Limb (tissue), 2 donors: ENCODE data around the gene PPP1R12B.
"Not testable (repeated sequence)": the region's sequence is repeated elsewhere in the genome, so short reads cannot be mapped to it uniquely, and the experiment has no call there.

ENCODE experiments used
- DNase-seq, 2 donors: peaks; one replicate each; pipeline ENCODE4 v3.0.0-alpha.2; 2016; ENCODE audit errors: extremely low spot score in 2 of 2

Gene PPP1R12B

GRCh38 chr1:202603435-202603834, 254.9 kb downstream of the PPP1R12B start:
- DNase-seq, result no peak

- no peak for DNase-seq
These were observed 257.0 kb downstream of the PPP1R12B start for GRCh38 chr1:202605515-202605914.

GRCh38 chr1:202612036-202612435, 263.5 kb downstream of the PPP1R12B start:
- not testable (repeated sequence) for DNase-seq

- no peak for DNase-seq
These were observed 265.1 kb downstream of the PPP1R12B start for GRCh38 chr1:202613571-202613970.

GRCh38 chr1:202614363-202615207, 266.1 kb downstream of the PPP1R12B start:
- not testable (repeated sequence) for DNase-seq

- not testable (repeated sequence) for DNase-seq
These were observed 266.7 kb downstream of the PPP1R12B start for GRCh38 chr1:202615208-202615500.

GRCh38 chr1:202615501-202616354, 267.2 kb downstream of the PPP1R12B start:
- peak; percentile 26 to 63 for DNase-seq

- no peak for DNase-seq
These were observed 267.9 kb downstream of the PPP1R12B start for GRCh38 chr1:202616355-202616915.

GRCh38 chr1:202619012-202619411, 270.5 kb downstream of the PPP1R12B start:
- not testable (repeated sequence) for DNase-seq

- no peak for DNase-seq
These were observed 271.0 kb downstream of the PPP1R12B start for GRCh38 chr1:202619505-202619904.

- not testable (repeated sequence) for DNase-seq
These were observed 271.5 kb downstream of the PPP1R12B start for GRCh38 chr1:202620036-202620435.

- DNase-seq, result no peak
These were observed 272.9 kb downstream of the PPP1R12B start for GRCh38 chr1:202621446-202621845.

GRCh38 chr1:202622388-202622787, 273.9 kb downstream of the PPP1R12B start:
- no peak for DNase-seq

- no peak for DNase-seq
These were observed 274.6 kb downstream of the PPP1R12B start for GRCh38 chr1:202623075-202623474.

GRCh38 chr1:202623476-202623875, 275.0 kb downstream of the PPP1R12B start:
- not testable (repeated sequence) for DNase-seq

- DNase-seq, result no peak
These were observed 275.7 kb downstream of the PPP1R12B start for GRCh38 chr1:202624088-202624780.

- DNase-seq, result no peak
These were observed 276.2 kb downstream of the PPP1R12B start for GRCh38 chr1:202624781-202625108.

GRCh38 chr1:202625416-202626360, 277.2 kb downstream of the PPP1R12B start:
- peak; percentile 35 to 83 for DNase-seq

GRCh38 chr1:202627036-202627435, 278.5 kb downstream of the PPP1R12B start:
- DNase-seq, result not testable (repeated sequence)

- no peak for DNase-seq
These were observed 279.5 kb downstream of the PPP1R12B start for GRCh38 chr1:202627841-202628565.
